ENCODE data around the gene TBC1D3L.
"Not testable (repeated sequence)": the region's sequence is repeated elsewhere in the genome, so short reads cannot be mapped to it uniquely, and the experiment has no call there.

The TBC1D3L gene

DNA sequence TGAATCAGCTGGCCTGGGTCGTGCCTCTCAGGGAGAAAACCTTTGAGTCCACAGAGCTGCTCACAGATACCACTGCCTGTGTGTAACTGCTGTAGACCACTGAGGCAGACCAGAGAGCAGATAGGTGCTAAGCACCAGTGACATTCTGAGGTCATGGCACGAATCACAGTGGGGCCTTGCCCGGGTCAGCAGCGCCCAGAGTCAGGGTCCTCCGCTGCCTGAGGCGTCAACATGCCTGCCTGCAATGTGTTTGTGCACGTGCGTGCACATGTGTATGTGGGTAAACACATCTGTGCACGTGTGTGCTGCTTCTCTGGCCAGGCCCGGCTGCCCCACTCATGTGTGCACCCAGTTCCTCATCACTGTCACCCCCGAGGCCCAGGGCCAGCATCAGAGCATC, at the start of gene TBC1D3L:
Gene TBC1D3L (minus strand): TSS at position 101 of the 400 bp plus-strand sequence. CDS start 1,540 bp downstream, outside the sequence.
- not testable (repeated sequence) for DNase-seq

DNA sequence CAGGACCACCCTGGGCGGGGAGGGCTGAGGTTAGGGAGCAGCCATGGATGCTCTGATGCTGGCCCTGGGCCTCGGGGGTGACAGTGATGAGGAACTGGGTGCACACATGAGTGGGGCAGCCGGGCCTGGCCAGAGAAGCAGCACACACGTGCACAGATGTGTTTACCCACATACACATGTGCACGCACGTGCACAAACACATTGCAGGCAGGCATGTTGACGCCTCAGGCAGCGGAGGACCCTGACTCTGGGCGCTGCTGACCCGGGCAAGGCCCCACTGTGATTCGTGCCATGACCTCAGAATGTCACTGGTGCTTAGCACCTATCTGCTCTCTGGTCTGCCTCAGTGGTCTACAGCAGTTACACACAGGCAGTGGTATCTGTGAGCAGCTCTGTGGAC, 14.8 kb upstream of the TBC1D3L start, which contains the start of gene TBC1D3D:
Gene TBC1D3D (plus strand): TSS at position 301 of the 400 bp plus-strand sequence. CDS start 1,585 bp downstream, outside the sequence.
- not testable (repeated sequence) for DNase-seq
